HG03521 (cell line): ENCODE measurements around the gene MAEL.
"Not testable (repeated sequence)": the region's sequence is repeated elsewhere in the genome, so short reads cannot be mapped to it uniquely, and the experiment has no call there.

Experiments
- ATAC-seq: cut with Tn5 transposase; IDR thresholded peaks from one replicate; pipeline ENCODE4 v1.9.1; 2021; ENCODE audit warnings: mild to moderate bottlenecking, moderate library complexity; ENCODE audit not compliant: unreplicated experiment

MAEL gene

DNA sequence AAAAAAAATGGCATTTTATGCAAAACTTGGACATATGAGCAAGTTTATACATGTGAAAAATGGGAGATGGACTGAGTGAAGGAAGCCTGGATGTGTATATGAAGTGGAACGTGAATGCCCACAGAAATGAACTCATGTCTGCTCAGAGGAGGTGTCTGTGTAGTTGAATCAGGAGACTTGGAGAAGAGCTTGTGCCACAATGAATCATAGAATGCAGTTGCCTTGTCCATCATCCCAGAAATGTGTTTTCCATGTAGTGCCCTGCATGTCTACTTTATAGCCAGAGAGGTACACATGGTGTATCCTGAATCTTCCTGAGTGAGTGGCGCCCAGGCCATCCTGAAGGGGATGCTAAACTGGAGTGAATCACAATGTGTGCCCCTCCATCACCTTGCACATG is 11.1 kb upstream of the MAEL start:
- ATAC-seq, result no peak

DNA sequence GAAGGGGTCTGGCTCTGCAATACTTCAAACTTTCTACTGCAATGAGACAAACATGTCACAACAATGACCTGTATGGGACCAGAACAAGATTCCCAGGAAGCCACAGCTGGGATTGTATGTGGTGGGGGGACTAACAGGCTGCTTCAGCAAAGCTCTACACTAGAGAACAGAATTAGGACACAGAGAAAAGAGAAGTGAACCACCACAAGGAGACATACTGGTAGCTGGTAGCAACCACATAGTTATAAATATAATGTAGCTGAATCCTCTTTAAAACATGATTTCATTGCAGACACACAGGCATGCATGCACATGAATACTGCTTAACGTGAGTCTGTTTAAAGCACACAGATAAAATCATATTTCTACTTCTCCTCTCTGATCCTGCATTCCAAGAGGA is 10.3 kb upstream of the MAEL start:
- ATAC-seq, result peak; percentile 44

DNA sequence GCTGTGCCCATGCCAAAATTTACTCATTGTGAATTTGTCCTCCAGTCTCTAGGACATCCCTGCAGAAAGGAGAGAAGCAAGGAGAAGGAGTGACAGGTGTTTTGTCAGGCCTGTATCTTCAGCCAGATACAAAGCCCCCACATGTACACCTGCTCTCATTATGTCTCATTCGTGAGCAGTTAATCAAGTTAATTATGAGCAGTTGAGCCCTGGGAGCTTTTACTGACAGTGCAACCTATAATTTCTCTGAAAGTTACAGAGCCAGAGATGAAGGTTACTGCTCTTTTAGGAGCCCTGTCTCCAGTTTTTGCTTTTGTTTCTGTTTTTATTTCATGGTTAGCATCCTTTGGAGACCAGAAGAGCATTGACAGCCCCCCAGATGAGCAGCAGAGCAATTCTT is 8.7 kb upstream of the MAEL start:
- ATAC-seq, result no peak

DNA sequence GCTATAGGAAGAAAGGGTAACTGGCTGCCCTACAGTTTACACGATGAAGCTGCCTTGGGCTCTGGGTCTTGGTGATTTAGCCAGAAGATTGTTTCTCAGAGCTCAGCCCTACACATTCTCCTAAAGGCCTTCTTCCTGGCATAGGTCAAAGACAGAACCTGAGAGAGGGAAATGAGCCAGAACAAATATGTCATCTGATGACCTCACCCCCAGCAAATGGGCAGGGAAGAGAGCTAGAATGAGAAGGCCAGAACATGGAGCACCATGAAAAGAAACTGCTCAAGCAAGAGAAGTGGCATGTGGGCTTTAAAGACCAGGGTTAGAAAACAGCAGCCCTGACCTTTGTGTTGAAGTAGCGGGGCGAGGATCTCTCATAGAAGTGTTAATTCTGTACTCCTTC is 8.3 kb upstream of the MAEL start:
- ATAC-seq, result no peak

DNA sequence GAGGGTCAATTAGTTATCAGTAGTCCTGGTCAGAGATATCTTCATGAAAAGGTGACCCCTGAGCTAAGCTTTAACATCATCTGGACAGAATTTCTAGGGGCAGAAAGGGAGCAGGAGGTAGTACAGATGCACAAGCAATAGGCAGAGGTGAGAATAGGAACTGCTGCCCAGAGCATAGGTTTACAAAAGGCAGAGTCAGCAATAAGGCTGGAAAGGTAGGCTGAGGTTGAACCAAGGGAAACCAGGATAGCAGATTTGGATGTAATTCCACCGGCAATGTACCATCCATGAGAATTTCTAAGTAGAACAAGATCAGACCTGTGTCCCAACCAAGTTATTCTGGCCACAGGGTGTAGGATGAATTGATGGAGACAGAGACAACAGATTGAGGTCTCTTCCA is 7.5 kb upstream of the MAEL start:
- no peak for ATAC-seq

DNA sequence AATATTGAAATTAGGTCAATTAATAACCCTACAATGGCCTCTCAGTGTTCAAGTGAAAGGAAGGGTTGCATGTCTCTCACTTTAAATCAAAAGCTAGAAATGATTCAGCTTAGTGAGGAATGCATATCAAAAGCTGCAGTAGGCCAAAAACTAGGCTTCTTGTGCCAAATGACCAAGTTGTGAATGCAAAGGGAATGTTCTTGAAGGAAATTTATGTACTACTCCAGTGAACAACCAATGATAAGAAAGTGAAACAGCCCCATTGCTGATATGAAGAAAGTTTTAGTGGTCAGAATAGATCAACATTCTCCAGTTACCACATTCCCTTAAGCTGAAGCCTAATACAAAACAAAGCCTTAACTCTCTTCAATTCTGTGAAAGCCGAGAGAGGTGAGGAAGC is 10.0 kb downstream of the MAEL start:
- ATAC-seq, result no peak

DNA sequence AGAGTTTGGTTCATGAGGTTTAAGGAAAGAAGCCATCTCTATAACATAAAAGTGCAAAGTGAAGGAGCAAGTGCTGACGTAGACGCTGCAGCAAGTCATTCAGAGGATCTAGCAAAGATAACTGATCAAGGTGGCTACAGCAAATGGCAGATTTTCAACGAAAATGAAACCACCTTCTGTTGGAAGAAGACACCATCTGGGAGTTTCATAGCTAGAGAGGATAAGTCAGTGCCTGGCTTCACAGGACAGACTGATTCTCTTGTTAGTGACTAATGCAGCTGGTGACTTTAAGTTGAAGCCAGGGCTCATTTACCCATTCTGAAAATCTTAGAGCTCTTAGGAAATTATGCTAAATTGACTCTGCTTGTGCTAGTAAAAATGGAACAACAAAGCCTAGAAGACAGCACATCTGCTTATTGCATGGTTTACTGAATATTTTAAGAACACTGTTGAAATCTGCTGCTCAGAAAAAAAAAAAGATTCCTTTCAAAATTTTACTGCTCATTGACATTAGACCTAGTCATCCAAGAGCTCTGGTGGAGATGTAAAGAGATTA is 10.5 kb downstream of the MAEL start:
- no peak for ATAC-seq

DNA sequence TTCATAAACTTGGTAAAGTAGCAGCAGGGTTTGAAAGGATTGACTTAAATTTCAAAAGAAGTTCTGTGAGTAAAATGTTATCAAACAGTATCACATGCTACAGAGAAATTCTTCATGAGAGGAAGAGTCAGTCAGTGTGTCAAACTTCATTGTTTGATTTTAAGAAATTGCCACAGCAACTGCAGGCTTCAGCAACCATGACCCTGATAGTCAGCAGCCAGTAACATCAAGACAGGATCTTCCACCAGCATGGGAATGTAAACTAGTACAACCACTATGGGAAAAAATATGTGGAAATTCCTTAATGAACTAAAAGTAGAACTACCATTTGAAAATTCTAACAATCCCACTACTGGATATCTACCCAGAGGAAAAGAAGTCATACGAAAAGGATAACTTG is 11.5 kb downstream of the MAEL start:
- no peak for ATAC-seq

DNA sequence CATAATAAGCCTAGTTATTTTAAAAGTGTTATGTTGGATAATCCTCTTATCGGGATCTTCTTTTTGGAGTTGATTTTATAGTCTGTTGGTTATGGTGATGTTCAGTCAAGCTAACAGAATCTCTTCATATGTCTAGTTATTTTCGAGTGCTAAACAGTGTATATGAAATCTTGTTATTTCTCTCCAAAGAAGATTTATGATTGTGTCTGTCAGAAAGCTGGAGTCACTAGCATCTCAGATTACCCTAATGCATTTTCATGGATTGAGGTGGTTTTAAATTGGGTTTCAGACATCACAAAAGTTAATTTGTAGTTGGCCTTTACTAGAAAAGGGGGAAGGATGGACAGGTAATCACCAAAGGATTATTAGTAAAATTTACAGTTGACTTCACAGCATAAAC is 13.3 kb downstream of the MAEL start:
- no peak for ATAC-seq

DNA sequence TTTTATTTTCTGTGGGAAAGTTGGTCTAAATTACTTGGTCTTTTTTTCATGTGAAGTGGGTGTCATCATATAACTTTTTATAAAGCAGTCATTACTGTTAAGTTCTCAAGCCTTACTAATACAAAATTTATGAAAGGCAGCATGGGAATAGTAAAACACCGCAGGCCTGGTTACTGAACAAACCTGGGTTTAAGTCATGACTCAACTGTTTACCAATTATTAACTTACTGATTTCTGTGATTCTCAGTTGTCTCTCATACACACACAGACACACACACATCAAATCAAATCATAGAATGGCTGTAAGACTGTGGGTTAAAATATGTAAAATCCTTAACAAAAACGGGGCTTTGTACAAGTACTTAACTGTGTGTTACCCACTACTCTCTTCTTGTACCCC is 14.6 kb downstream of the MAEL start:
- no peak for ATAC-seq

DNA sequence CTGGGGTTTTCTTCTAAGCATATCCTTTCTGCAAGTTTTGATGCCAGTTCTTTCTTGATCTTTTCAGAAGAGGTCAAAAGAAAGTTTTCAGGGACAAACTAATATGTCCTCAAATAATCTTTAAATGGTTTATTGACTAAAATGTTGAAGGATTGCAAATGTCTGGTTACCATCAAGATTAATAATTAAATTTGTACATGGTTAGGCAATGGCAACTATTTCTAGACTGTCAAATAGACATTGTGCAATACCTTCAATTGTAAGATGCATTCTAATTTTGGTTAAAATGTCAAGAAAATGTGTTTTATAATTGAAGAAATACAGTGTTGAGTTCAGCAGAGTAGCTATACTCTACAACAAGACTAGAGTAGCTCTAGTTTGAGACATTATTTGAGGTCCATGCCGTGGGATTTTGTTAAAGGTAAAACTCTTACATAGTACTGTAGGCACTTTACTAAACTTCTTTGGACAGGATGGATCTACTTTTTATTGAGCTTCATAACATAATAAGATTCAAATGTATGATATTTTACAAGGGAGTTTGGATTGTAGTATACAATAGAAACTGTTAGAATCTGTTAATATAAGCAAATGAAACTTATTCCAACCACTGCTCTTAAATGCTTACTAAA is 22.6 kb downstream of the MAEL start:
- no peak for ATAC-seq

DNA sequence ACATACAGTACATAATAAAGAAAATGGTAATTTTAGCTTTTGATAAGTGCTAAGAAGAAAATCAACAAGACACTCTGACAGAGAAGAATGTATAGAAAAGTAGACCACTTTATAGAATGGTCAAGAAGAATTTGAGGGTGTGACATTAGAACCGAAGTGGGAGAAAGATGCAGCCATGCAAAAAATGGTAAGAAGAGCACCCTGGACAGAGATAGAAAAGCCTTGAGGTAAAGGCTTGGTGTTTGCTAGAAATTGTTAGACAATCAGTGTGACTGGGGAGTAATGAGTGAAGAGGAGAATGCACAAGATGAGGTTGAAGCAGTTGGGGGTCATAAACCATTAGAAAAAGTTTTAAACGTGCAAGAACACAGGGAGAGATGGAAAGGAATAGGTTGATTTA is 23.5 kb downstream of the MAEL start:
- ATAC-seq, result no peak

DNA sequence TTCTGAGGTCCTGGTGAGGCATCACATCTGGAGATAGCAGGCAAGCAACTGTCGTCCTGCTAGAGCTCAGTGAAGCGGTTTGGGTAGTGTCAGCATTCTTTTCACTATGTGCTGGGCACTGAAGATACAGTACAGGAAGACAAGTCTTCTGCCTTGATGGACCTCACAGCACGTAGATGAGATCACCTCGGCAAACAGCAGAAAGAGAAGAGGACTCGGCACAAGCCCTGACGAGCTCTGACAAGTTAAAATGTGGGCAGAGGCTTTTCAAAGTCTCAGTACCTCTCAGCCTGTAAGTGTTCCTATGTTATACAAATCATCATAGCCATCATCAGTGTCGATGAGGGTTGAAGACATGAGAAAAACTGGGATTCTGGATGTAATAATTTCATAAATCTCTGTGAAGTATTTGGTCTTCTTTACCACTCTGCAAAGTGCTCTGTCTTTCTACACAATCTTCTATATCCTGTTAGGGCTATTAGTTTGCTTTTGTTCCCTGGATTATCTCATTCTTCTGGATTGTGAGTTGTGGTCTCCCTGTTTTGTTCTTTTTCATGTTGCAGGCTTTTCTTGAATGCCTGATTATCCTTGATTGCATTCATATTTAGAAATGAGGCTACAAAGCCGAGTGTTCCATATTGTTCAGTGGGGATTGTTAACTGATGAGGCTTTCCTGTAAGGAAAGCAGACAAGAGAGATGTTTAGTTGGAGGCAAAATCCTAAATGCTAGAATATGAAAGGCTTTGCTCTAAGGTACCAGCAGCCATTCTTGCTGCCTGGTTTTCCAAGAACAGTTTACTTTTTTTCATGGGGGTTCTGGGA is 24.2 kb downstream of the MAEL start:
- ATAC-seq, result no peak

DNA sequence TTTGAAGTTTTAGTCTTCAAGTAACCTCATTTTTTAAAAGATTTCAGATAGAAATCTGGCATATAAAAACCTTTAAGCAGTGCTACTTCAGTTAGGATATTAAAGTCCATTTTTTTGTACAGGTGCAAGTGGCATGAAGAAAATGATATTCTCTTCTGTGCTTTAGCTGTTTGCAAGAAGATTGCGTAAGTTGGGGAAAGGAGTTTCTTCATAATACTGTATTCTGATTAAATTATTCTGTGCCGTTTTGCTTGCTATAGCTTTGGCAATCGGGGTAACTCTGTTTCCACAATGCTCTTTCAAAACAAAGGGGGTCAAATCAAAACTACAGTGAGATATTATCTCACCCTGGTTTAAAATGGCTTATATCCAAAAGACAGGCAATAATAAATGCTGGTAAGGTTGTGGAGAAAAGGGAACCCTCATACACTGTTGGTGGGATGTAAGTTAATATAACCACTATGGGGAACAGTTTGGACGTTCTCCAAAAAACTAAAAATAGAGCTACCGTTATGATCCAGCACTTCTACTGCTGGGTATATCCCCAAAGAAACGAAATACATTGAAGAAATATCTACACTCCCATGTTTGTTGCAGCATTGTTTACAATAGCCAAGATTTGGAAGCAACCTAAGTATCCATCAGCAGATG is 27.1 kb downstream of the MAEL start:
- no peak for ATAC-seq

DNA sequence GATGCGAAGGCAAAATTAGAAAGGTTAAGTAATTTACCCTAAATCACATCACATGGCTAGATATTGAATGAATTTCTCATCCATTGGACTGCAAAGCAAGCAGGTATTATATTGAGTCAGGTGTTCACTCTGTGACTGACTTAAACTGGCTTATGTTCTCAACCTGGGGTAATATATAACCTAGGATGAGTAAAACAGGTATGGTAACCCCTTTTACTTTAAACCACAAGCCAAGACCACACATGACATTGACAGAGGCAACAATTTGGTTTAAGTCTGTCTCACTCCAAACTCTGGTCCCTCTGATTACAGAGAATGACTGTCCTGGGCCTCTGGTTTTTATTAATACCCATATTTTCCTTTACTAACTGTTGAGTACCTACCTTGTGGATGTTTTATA is 33.3 kb downstream of the MAEL start:
- ATAC-seq, result no peak

DNA sequence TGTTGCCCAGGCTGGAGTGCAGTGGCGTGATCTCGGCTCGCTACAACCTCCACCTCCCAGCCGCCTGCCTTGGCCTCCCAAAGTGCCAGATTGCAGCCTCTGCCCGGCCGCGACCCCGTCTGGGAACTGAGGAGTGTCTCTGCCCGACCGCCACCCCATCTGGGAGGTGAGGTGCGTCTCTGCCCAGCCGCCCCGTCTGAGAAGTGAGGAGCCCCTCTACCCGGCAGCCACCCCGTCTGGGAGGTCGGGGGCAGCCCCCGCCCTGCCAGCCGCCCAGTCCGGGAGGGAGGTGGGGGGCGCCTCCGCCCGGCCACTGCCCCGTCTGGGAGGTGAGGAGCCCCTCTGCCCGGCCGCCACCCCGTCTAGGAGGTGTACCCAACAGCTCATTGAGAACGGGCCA is 40.5 kb downstream of the MAEL start:
- ATAC-seq, result not testable (repeated sequence)

DNA sequence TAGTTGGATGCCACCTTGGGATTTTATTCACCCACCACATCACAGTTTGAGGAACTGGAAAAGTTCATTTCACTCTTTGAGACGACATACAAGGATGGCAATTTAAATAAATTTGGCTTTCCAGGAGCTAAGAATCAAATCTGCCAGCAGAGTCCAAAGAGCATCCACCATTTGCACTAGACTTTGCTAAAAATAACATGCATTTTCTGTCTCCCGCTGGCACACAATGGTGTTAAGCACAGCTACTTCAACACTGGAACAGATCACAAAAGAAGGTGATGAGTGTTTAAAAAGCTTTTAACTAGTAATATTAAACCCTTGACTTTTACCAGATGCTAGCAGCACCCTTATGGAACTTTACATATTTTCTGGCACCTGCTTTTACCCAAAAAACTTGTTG is 44.6 kb downstream of the MAEL start:
- ATAC-seq, result no peak

DNA sequence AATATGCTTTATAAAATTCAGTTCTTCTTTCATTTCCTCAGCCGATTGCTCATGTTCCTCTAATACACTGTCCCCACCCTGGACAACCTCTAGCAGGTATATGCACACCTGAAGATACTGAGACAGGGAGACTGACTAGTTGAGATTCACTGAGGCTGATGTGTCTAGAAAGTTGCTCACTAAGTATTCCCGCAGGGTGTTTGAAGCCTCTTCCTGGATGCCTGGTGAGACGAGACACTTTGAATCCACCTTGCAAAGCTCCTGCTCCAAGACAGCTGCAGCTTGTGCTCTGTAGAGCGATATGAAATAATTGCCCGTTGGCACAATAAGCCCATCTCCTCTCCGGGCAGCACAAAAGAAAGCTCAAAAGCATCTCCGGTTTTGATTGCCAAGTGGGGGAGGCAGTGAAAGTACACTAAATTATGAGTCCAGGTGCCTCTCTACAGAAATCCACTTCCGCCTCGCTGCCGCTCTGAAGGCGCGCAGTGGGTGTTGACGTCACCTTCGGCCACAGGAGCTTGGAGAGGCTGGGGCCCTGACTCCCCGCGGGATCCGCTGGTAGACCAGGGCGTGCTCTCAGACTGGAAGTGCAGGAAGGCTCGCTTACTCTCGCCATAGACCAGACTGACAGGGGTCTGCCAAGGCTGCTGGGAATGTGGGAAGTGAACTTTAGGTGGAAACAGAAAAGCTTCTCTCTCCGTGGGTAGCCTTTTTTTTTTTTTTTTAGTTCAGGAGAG is 54.8 kb downstream of the MAEL start:
- ATAC-seq, result peak; percentile 93

DNA sequence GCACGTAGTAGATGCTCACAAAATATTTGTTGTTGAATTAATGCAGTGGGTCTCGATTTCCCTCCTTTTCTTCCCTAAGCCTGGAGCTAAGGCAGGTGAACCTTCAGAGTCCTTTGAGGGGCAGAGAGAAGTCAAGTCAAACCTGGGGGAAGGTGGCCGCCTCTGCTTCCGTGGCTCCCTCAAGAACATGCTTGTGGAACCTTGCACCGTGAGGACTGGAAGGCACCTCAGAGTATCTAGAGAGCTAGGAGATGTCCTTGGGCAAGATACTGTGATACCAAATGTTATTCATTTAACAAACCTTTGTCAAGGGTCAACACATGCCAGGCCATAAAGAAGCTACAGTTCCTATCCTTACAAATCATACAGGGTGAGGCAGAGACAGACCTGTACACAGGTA is 62.8 kb downstream of the MAEL start:
- no peak for ATAC-seq

DNA sequence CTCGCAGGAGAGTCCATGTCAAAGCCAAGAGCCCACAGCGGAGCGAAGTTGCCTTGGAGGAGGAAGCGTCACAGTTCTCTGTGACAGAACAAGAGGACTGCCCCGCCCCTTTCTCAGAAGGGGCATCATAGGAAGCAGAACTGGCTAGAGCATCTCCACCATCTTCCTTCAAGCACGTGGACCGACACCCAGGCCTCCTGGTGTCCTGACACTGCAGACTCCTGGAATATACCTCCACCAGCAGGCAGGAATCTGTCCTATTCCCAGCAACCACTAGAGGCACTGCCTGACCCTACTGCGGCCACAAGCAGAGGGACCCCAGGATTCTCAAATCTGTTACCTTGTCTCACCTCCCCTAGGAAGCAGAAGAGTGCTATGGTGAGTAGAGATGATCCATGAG is 63.3 kb downstream of the MAEL start:
- ATAC-seq, result no peak

DNA sequence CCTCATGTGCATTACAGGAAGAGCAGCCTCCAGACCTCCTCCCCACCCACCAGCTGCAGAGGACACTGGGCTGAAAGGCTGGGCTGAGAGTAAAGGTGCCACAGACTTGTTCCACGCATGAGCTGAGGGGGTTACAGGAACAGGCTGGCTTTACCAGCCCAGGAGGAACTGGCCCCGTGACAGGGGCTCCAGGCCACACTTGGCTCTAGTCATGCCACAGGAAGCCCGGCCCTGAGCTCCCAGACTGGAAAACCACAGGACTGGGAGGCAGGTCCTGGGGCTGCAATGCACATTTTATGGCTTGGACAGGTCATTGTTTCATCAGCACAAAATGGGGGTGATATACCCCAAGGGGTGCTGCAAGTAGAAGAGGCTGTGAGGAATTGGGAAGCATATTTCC is 65.5 kb downstream of the MAEL start:
- no peak for ATAC-seq
